GM12865 (cell line): ENCODE results near the gene AWAT2.

Experiments used
- DNase-seq: peaks from one replicate; pipeline ENCODE4 v3.0.0; 2010; ENCODE audit warnings: low read depth
- H3K4me3 ChIP-seq: 2 replicates; pipeline ENCODE4 v1.5.1; 2011; ENCODE audit warnings: mild to moderate bottlenecking, low read depth, low read length, control low read depth
- TF ChIP-seq, protein P1 (sequence below): IDR thresholded peaks from 2 replicates; pipeline ENCODE4 v1.5.1; 2011; ENCODE audit warnings: low read length, control low read depth, low read depth, inconsistent platforms; ENCODE audit not compliant: insufficient read depth; ENCODE audit errors: missing control alignments

AWAT2 gene

DNA sequence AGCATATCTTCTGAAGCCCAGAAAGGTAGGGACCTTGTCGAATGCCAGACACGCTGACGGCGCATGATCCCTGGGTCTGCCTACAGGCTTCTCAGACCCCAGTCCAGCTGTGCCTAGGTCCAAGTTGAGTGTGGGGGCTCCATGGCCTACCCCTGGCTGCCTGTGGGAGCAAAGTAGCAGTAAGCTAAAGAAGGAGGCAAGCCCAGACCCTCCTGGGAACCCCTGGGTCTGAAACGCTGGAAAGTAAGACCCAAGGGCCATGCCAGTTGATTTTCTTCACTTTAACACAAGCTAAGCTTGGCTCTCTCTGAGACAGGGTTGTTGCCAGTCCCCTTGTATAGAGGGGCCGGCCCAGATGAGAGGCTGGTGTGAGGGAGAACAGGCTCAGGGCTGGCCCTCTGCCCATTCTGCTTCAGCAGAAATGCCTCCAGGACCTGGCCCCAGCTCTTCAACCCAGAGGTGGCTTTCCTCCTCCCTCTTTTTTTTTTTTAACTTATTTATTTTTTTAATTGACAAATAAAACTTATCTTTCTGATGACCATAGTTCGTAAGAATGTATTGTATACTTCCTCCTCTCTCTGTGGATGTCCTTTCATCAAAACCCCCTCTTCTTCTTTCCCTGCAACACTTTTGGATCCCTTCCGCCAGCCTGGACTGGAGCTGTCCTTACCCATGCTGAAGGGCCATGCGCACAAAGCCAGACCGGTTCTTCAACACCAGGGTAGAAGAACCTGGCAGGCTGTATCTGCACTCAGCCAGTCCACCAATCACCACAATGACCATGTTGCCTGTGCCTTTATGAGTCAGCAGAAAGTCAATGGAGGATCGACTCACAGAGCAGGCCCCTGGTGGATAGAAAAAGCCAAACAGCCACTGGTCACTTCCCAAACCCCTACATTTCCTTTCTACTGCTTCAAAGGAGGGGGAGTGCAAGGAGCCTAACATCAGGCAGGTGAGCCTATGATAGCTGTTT, 7.1 kb downstream of the AWAT2 start:
- no peak overlapping the region for H3K4me3 ChIP-seq
- TF ChIP-seq, protein P1, sequence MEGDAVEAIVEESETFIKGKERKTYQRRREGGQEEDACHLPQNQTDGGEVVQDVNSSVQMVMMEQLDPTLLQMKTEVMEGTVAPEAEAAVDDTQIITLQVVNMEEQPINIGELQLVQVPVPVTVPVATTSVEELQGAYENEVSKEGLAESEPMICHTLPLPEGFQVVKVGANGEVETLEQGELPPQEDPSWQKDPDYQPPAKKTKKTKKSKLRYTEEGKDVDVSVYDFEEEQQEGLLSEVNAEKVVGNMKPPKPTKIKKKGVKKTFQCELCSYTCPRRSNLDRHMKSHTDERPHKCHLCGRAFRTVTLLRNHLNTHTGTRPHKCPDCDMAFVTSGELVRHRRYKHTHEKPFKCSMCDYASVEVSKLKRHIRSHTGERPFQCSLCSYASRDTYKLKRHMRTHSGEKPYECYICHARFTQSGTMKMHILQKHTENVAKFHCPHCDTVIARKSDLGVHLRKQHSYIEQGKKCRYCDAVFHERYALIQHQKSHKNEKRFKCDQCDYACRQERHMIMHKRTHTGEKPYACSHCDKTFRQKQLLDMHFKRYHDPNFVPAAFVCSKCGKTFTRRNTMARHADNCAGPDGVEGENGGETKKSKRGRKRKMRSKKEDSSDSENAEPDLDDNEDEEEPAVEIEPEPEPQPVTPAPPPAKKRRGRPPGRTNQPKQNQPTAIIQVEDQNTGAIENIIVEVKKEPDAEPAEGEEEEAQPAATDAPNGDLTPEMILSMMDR, result no peak
- no peak for DNase-seq

- H3K4me3 ChIP-seq, result no peak overlapping the region
- DNase-seq, result no peak
- TF ChIP-seq, protein P1, result no peak
These were observed 7.7 kb downstream of the AWAT2 start for GRCh38 chrX:70041993-70042392.

- no peak overlapping the region for H3K4me3 ChIP-seq
- TF ChIP-seq, protein P1, result no peak
- no peak for DNase-seq
These were observed 10.0 kb downstream of the AWAT2 start for GRCh38 chrX:70039758-70040157.

DNA sequence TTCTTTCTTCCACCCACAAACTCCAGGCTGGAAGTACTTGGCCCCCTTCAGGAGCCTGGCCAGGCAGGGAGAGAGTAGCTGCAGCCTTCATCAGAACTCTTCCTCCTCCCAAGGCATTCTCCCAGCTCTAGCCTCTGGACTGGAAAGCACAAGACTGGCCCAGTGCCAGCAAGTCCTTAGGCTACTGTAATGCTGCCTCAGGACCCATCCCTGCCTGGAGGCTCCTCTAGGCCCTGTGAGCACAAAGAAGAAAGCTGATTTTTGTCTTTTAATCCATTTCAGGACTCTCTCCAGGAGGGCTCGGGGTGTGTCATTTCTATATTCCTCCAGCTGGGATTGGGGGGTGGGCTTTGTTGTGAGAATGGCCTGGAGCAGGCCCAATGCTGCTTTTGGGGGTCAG, 10.8 kb downstream of the AWAT2 start:
- TF ChIP-seq, protein P1, result no peak
- no peak for DNase-seq
- H3K4me3 ChIP-seq, result no peak overlapping the region

DNA sequence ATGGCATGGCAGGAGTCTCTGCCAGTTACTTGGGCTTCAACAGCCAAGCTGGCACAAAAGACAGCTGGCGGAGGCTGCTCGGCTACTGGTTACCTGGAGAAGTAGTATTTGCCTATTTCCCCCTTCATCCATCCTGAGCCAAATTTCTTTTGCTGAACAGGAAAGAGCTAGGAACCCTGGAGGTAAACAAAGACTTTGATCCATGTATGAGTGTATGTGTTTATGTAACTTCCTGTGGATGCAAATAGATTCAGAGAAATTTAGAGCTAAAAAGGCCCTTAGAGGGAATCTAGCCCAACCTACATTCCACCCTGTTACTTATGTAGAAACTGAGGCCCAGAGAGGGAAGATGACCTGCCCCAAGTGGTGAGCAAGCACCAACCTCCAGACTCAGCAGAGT, 11.2 kb downstream of the AWAT2 start:
- TF ChIP-seq, protein P1, result no peak
- H3K4me3 ChIP-seq, result no peak overlapping the region
- no peak for DNase-seq

DNA sequence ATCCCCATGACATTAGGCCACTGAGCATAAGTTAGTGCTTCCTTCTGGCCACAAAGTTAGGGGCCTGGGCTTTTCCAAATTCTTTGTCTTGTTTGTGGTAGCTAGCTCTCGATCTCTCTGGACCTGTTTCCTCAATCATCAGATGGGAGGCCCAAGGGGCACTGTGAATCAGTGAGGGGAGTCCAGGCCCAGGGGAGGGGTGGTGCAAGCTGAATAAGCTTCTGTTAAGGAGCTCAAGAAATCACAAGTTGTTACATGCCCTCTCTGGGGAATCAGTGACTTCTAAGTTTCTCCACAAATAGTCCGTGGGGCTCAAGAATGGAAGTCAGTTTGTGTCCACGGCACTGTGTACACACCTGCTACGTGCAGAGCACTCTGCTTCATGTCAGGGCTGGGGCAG, 15.1 kb downstream of the AWAT2 start:
- no peak for DNase-seq
- TF ChIP-seq, protein P1, result no peak
- no peak overlapping the region for H3K4me3 ChIP-seq
